ENCODE results near the gene TRIP13. TPM values are rescaled to one million over a fixed set of nuclear protein-coding genes. Genes with fewer than 3 reads are reported as not detected.

TRIP13 gene
- total and polyA plus RNA-seq, 7 donors, result 0.39 to 2.9 (median 0.81) TPM

GRCh38 chr5:957748-958485 lies 65.2 kb downstream of the TRIP13 start:
- Histone ChIP-seq H3K9me3 (no peaks in the 10 kb centered on the region), H3K27me3 (ENCODE audit: insufficient read depth in 3 of 3, low read length in 2 of 3) (peaks cover 0 to 78% (median 21%) of the 10 kb centered on the region in 3 donors), H3K27ac (no peak overlapping the region), H3K36me3 (ENCODE audit: insufficient read depth in 1 of 2, low read depth in 1 of 2) (no peaks in the 10 kb centered on the region), H3K4me1 (peaks cover 5% of the 10 kb centered on the region), H3K4me3 (no peak overlapping the region)
- TF ChIP-seq CTCF (IDR thresholded peaks at IDR 0.05), result no peak
- intact Hi-C loops (cut with DNase I), result no loop called here
- ATAC-seq (peak in 2 of 4 donors; percentile 5 to 9), DNase-seq (peak in 1 of 2 donors; percentile 50)
- 27 to 37% (median 30%) methylated on average over 21 to 23 of the region's 23 CpGs for WGBS, 3 donors

- DNase-seq (peak; percentile 73 to 77), ATAC-seq (peak; percentile 45 to 70 (median 56))
- no peaks in the 10 kb centered on the region for H3K9me3 ChIP-seq
- intact Hi-C loops (cut with DNase I), result no loop called here
- H3K4me1 ChIP-seq, result peaks cover 5% of the 10 kb centered on the region
- WGBS, 3 donors, result 30 to 57% (median 32%) methylated on average over 48 of the region's 48 CpGs
- no peak for TF ChIP-seq CTCF (IDR thresholded peaks at IDR 0.05)
- H3K27ac ChIP-seq, result no peak overlapping the region
- H3K27me3 ChIP-seq (ENCODE audit: insufficient read depth in 3 of 3, low read length in 2 of 3), result peaks cover 0 to 82% (median 21%) of the 10 kb centered on the region in 3 donors
- no peaks in the 10 kb centered on the region for H3K36me3 ChIP-seq (ENCODE audit: insufficient read depth in 1 of 2, low read depth in 1 of 2)
- no peak overlapping the region for H3K4me3 ChIP-seq
Observed at GRCh38 chr5:958701-959571, 66.3 kb downstream of the TRIP13 start.

- H3K9me3 ChIP-seq, result no peaks in the 10 kb centered on the region
- H3K36me3 ChIP-seq (ENCODE audit: insufficient read depth in 1 of 2, low read depth in 1 of 2), result no peaks in the 10 kb centered on the region
- ATAC-seq (no peak), DNase-seq (peak in 1 of 2 donors; percentile 46)
- intact Hi-C loops (cut with DNase I), result no loop called here
- H3K27me3 ChIP-seq (ENCODE audit: insufficient read depth in 3 of 3, low read length in 2 of 3), result peaks cover 0 to 90% (median 17%) of the 10 kb centered on the region in 3 donors
- H3K27ac ChIP-seq, result no peak overlapping the region
- H3K4me1 ChIP-seq, result peaks cover 5% of the 10 kb centered on the region
- TF ChIP-seq CTCF (IDR thresholded peaks at IDR 0.05), result no peak
- WGBS, 3 donors, result 55 to 70% (median 62%) methylated on average over 38 to 47 of the region's 47 CpGs
- H3K4me3 ChIP-seq, result no peak overlapping the region
Observed at GRCh38 chr5:959581-960531, 67.2 kb downstream of the TRIP13 start.

GRCh38 chr5:960551-960950 lies 67.9 kb downstream of the TRIP13 start:
- H3K27ac ChIP-seq, result no peak overlapping the region
- WGBS, 3 donors, result 22 to 39% (median 35%) methylated on average over 7 of the region's 7 CpGs
- H3K36me3 ChIP-seq (ENCODE audit: insufficient read depth in 1 of 2, low read depth in 1 of 2), result no peaks in the 10 kb centered on the region
- TF ChIP-seq CTCF (IDR thresholded peaks at IDR 0.05), result no peak
- H3K4me1 ChIP-seq, result peaks cover 5% of the 10 kb centered on the region
- ATAC-seq (no peak), DNase-seq (peak in 1 of 2 donors; percentile 51)
- peaks cover 0 to 86% (median 19%) of the 10 kb centered on the region in 3 donors for H3K27me3 ChIP-seq (ENCODE audit: insufficient read depth in 3 of 3, low read length in 2 of 3)
- intact Hi-C loops (cut with DNase I), result no loop called here
- H3K4me3 ChIP-seq, result no peak overlapping the region
- H3K9me3 ChIP-seq, result no peaks in the 10 kb centered on the region

Measured in psoas muscle (tissue), 8 donors.